Measurements from ENCODE around the gene SEL1L3.

The SEL1L3 gene

GRCh38 chr4:25879091-25879584, 16.4 kb upstream of the SEL1L3 start:
- no peak overlapping the region for H3K4me3 ChIP-seq (ENCODE audit: low read depth, low read length)
- no peak overlapping the region for H3K27ac ChIP-seq (ENCODE audit: extremely low read depth, low read depth, low read length)
- H3K4me1 ChIP-seq (ENCODE audit: control insufficient read depth, insufficient read depth, low read length): no peaks in the 10 kb centered on the region
- H3K9me3 ChIP-seq (ENCODE audit: control insufficient read depth, insufficient read depth, low read depth, low read length): no peaks in the 10 kb centered on the region
- H3K36me3 ChIP-seq (ENCODE audit: control insufficient read depth in 2 of 2, insufficient read depth in 1 of 2, low read length in 2 of 2): no peaks in the 10 kb centered on the region
- POLR2A ChIA-PET: no interaction called here
- CTCF ChIA-PET: interaction anchor here (0.8 kb wide), 1 partner anchor 1772 kb away, joined by 3 read pairs; no protein-coding TSS in a partner anchor
- TF ChIP-seq KLF17 (tag by site-specific recombination; IDR thresholded peaks at IDR 0.05) (no peak), ZNF664 (tag by site-specific recombination; IDR thresholded peaks at IDR 0.05) (no peak), GLIS1 (tag by site-specific recombination; IDR thresholded peaks at IDR 0.05) (no peak), ZNF341 (tag by site-specific recombination; IDR thresholded peaks at IDR 0.05; ENCODE audit: low read depth) (no peak), ZNF600 (tag by site-specific recombination; IDR thresholded peaks at IDR 0.05) (no peak)

DNA sequence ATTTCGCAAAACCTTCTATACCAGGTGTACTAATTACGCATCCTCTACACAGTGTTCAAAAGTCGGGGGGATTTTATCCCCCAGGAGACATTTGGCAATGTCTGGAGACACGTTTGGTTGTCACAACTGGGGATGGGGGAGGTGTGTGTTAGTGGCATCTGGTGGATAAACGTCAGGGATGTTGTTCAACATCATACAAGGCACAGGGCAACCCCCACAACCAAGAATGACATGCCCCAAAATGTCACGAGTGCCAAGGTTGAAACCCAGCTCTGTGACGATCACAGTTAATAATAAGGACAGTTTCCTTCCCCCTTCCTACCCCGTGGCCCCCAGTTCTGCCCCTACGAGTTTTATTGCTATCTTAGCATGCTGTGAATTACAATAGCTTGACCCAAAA, 15.9 kb upstream of the SEL1L3 start:
- H3K9me3 ChIP-seq (ENCODE audit: control insufficient read depth, insufficient read depth, low read depth, low read length): no peaks in the 10 kb centered on the region
- no peak overlapping the region for H3K27ac ChIP-seq (ENCODE audit: extremely low read depth, low read depth, low read length)
- no peaks in the 10 kb centered on the region for H3K36me3 ChIP-seq (ENCODE audit: control insufficient read depth in 2 of 2, insufficient read depth in 1 of 2, low read length in 2 of 2)
- ChIA-PET CTCF (interaction anchor here (0.8 kb wide), 1 partner anchor 1772 kb away, joined by 3 read pairs; no protein-coding TSS in a partner anchor), POLR2A (no interaction called here)
- H3K4me1 ChIP-seq (ENCODE audit: control insufficient read depth, insufficient read depth, low read length): no peaks in the 10 kb centered on the region
- H3K4me3 ChIP-seq (ENCODE audit: low read depth, low read length): no peak overlapping the region
- no peak for TF ChIP-seq ZNF426 (tag by site-specific recombination; IDR thresholded peaks at IDR 0.05)
- no peak for TF ChIP-seq ZFHX2 (tag by site-specific recombination; conservative IDR thresholded peaks at IDR 0.05)
- TF ChIP-seq ZNF785 (tag by site-specific recombination; IDR thresholded peaks at IDR 0.05): no peak
- no peak for TF ChIP-seq GFI1B (tag by site-specific recombination; IDR thresholded peaks at IDR 0.05)
- TF ChIP-seq ZNF571 (tag by site-specific recombination; IDR thresholded peaks at IDR 0.05): no peak
- TF ChIP-seq, protein P1, sequence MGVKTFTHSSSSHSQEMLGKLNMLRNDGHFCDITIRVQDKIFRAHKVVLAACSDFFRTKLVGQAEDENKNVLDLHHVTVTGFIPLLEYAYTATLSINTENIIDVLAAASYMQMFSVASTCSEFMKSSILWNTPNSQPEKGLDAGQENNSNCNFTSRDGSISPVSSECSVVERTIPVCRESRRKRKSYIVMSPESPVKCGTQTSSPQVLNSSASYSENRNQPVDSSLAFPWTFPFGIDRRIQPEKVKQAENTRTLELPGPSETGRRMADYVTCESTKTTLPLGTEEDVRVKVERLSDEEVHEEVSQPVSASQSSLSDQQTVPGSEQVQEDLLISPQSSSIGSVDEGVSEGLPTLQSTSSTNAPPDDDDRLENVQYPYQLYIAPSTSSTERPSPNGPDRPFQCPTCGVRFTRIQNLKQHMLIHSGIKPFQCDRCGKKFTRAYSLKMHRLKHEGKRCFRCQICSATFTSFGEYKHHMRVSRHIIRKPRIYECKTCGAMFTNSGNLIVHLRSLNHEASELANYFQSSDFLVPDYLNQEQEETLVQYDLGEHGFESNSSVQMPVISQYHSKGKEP (tag by site-specific recombination; IDR thresholded peaks at IDR 0.05): no peak
- TF ChIP-seq ZNF133 (tag by site-specific recombination; IDR thresholded peaks at IDR 0.05): no peak

GRCh38 chr4:25875281-25875745, 12.5 kb upstream of the SEL1L3 start:
- no peak overlapping the region for H3K4me3 ChIP-seq (ENCODE audit: low read depth, low read length)
- POLR2A ChIA-PET: no interaction called here
- H3K4me1 ChIP-seq (ENCODE audit: control insufficient read depth, insufficient read depth, low read length): no peaks in the 10 kb centered on the region
- no peaks in the 10 kb centered on the region for H3K36me3 ChIP-seq (ENCODE audit: control insufficient read depth in 2 of 2, insufficient read depth in 1 of 2, low read length in 2 of 2)
- no peaks in the 10 kb centered on the region for H3K9me3 ChIP-seq (ENCODE audit: control insufficient read depth, insufficient read depth, low read depth, low read length)
- CTCF ChIA-PET: no interaction called here
- no peak overlapping the region for H3K27ac ChIP-seq (ENCODE audit: extremely low read depth, low read depth, low read length)
- TF ChIP-seq SCRT2 (tag by site-specific recombination; IDR thresholded peaks at IDR 0.05): no peak
- TF ChIP-seq ZNF792 (tag by site-specific recombination; IDR thresholded peaks at IDR 0.05): no peak
- no peak for TF ChIP-seq GLI2 (tag by site-specific recombination; IDR thresholded peaks at IDR 0.05; ENCODE audit: borderline replicate concordance, low read depth)
- no peak for TF ChIP-seq ZNF292 (tag by site-specific recombination; IDR thresholded peaks at IDR 0.05; ENCODE audit: borderline replicate concordance, low read depth)
- TF ChIP-seq ZNF366 (tag by site-specific recombination; conservative IDR thresholded peaks at IDR 0.05): no peak
- no peak for TF ChIP-seq ZNF280D (tag by site-specific recombination; IDR thresholded peaks at IDR 0.05)
- no peak for TF ChIP-seq ZNF214 (tag by site-specific recombination; IDR thresholded peaks at IDR 0.05; ENCODE audit: borderline replicate concordance)
- TF ChIP-seq YY2 (tag by site-specific recombination; IDR thresholded peaks at IDR 0.05): no peak
- no peak for TF ChIP-seq TCF7L2 (IDR thresholded peaks at IDR 0.05; ENCODE audit: borderline replicate concordance, low read depth, low read length)
- TF ChIP-seq ZNF510 (tag by site-specific recombination; IDR thresholded peaks at IDR 0.05; ENCODE audit: insufficient replicate concordance): no peak
- no peak for TF ChIP-seq ZFP41 (tag by site-specific recombination; IDR thresholded peaks at IDR 0.05; ENCODE audit: borderline replicate concordance)
- TF ChIP-seq YY1 (tag by site-specific recombination; IDR thresholded peaks at IDR 0.05): no peak
- no peak for TF ChIP-seq PRDM4 (tag by site-specific recombination; IDR thresholded peaks at IDR 0.05)
